D721Med (cell line): ENCODE results near the gene NXPH1.

Source experiments
- DNase-seq: peaks from one replicate; pipeline ENCODE4 v3.0.0; 2011; ENCODE audit warnings: low spot score; ENCODE audit not compliant: insufficient read length
- FAIRE-seq: peaks from 2 replicates; lab custom pipeline; 2011; peaks lifted over from hg19 to GRCh38; lab: Jason Lieb, UNC
- CTCF ChIP-seq: IDR thresholded peaks from 2 replicates; pipeline ENCODE4 v1.5.1; 2012; ENCODE audit warnings: mild to moderate bottlenecking, control low read depth; ENCODE audit not compliant: insufficient read depth; ENCODE audit errors: missing control alignments

Gene NXPH1

GRCh38 chr7:8627325-8627724, 193.9 kb downstream of the NXPH1 start:
- FAIRE-seq (no peak), DNase-seq (no peak)
- TF ChIP-seq CTCF: no peak

- FAIRE-seq (no peak), DNase-seq (no peak)
- TF ChIP-seq CTCF: no peak
Observed at GRCh38 chr7:8628656-8629055, 195.2 kb downstream of the NXPH1 start.

- no peak for TF ChIP-seq CTCF
- no peak for FAIRE-seq
- no peak for DNase-seq
Observed at GRCh38 chr7:8629504-8629903, 196.1 kb downstream of the NXPH1 start.

- FAIRE-seq (no peak), DNase-seq (no peak)
- no peak for TF ChIP-seq CTCF
Observed at GRCh38 chr7:8637322-8637721, 203.9 kb downstream of the NXPH1 start.

GRCh38 chr7:8638076-8638475, 204.7 kb downstream of the NXPH1 start:
- DNase-seq: no peak
- no peak for FAIRE-seq
- no peak for TF ChIP-seq CTCF

- TF ChIP-seq CTCF: no peak
- DNase-seq (no peak), FAIRE-seq (no peak)
Observed at GRCh38 chr7:8639668-8640067, 206.3 kb downstream of the NXPH1 start.

GRCh38 chr7:8640671-8641070, 207.3 kb downstream of the NXPH1 start:
- no peak for DNase-seq
- FAIRE-seq: no peak
- TF ChIP-seq CTCF: no peak
